SU-DHL-6 (cell line): ENCODE results near the gene MDFI.

Experiments used
- H2AFZ ChIP-seq: fragments of 200-600 bp; sonication (generic); 2 replicates; pipeline ENCODE4 v1.6.1; 2014; ENCODE audit warnings: low read depth, mild to moderate bottlenecking, moderate library complexity, mixed read lengths, antibody characterized with exemption, low read length; ENCODE audit not compliant: severe bottlenecking
- H3F3A ChIP-seq: fragments of 200-600 bp; shearing (Covaris generic); 2 replicates; pipeline ENCODE4 v1.6.0; 2016; ENCODE audit warnings: antibody characterized with exemption, mild to moderate bottlenecking; ENCODE audit not compliant: insufficient read depth
- H3K27ac ChIP-seq: fragments of 200-600 bp; sonication (generic); 2 replicates; pipeline ENCODE4 v1.5.1; 2016; ENCODE audit warnings: low read depth, mild to moderate bottlenecking, low read length, moderate library complexity, mixed read lengths
- H3K27me3 ChIP-seq: fragments of 200-600 bp; sonication (generic), shearing (Covaris generic); 2 replicates; pipeline ENCODE4 v1.6.0; 2014; ENCODE audit warnings: mild to moderate bottlenecking, low read length
- H3K36me3 ChIP-seq: fragments of 200-600 bp; sonication (generic); 2 replicates; pipeline ENCODE4 v1.6.1; 2014; ENCODE audit warnings: mild to moderate bottlenecking, low read length, mixed read lengths
- H3K4me2 ChIP-seq: fragments of 300-600, 200-600 bp; shearing (Covaris generic), sonication (generic); 2 replicates; pipeline ENCODE4 v1.6.0; 2014; ENCODE audit warnings: low read length, low read depth, mild to moderate bottlenecking; ENCODE audit not compliant: poor library complexity, severe bottlenecking
- H3K4me3 ChIP-seq: fragments of 200-600 bp; sonication (generic); 2 replicates; pipeline ENCODE4 v1.5.1; 2014; ENCODE audit warnings: antibody characterized with exemption, low read length, mild to moderate bottlenecking, mixed read lengths; ENCODE audit not compliant: insufficient read depth, poor library complexity, severe bottlenecking
- H3K79me2 ChIP-seq: fragments of 200-600 bp; sonication (generic); 2 replicates; pipeline ENCODE4 v1.6.1; 2014; ENCODE audit warnings: mild to moderate bottlenecking, low read length, moderate library complexity; ENCODE audit not compliant: insufficient read depth
- H3K9ac ChIP-seq: fragments of 200-600 bp; sonication (generic); 2 replicates; pipeline ENCODE4 v1.7.0; 2014; ENCODE audit warnings: mild to moderate bottlenecking, low read length
- H3K9me2 ChIP-seq: fragments of 200-600 bp; sonication (generic); replicated peaks from 2 replicates; pipeline ENCODE4 v1.6.1; 2014; ENCODE audit warnings: low read length; ENCODE audit not compliant: insufficient read depth
- H3K9me3 ChIP-seq: fragments of 200-600 bp; sonication (generic); 2 replicates; pipeline ENCODE4 v1.6.1; 2014; ENCODE audit warnings: low read length, mixed read lengths; ENCODE audit not compliant: insufficient read depth
- H4K20me1 ChIP-seq: fragments of 200-600 bp; sonication (generic); 2 replicates; pipeline ENCODE4 v1.6.1; 2014; ENCODE audit warnings: low read depth, mild to moderate bottlenecking, antibody characterized with exemption, low read length, moderate library complexity, mixed read lengths
- CTCF ChIP-seq: fragments of 200-600 bp; sonication (generic); IDR thresholded peaks from one replicate; pipeline ENCODE4 v1.5.1; 2017; ENCODE audit warnings: antibody characterized with exemption, mild to moderate bottlenecking, low read length, moderate library complexity; ENCODE audit not compliant: insufficient read depth, poor library complexity, severe bottlenecking
- EZH2phosphoT487 ChIP-seq: fragments of 200-600 bp; sonication (generic), shearing (Covaris generic); conservative IDR thresholded peaks from 2 replicates; pipeline ENCODE4 v1.6.1; 2018; ENCODE audit warnings: mild to moderate bottlenecking, antibody characterized with exemption, low read length, moderate library complexity, mixed read lengths

MDFI gene

GRCh38 chr6:41640426-41640825 lies 2.2 kb downstream of the MDFI start:
- Histone ChIP-seq H4K20me1 (no peaks in the 10 kb centered on the region), H3K27me3 (no peaks in the 10 kb centered on the region), H3K9ac (no peak overlapping the region)

GRCh38 chr6:41641352-41641925 lies 3.2 kb downstream of the MDFI start:
- no peaks in the 10 kb centered on the region for H3K9me3 ChIP-seq
- H3K9me2 ChIP-seq, result no peaks in the 10 kb centered on the region
- no peak for TF ChIP-seq EZH2phosphoT487
- TF ChIP-seq CTCF, result no peak
- no peak overlapping the region for H2AFZ ChIP-seq
- H3K27me3 ChIP-seq, result no peaks in the 10 kb centered on the region
- H4K20me1 ChIP-seq, result no peaks in the 10 kb centered on the region
- no peak overlapping the region for H3K4me2 ChIP-seq
- H3K79me2 ChIP-seq, result no peaks in the 10 kb centered on the region
- no peak overlapping the region for H3K27ac ChIP-seq
- no peaks in the 10 kb centered on the region for H3F3A ChIP-seq
- no peak overlapping the region for H3K9ac ChIP-seq
- H3K36me3 ChIP-seq, result no peaks in the 10 kb centered on the region
- H3K4me3 ChIP-seq, result no peak overlapping the region

More at GRCh38 chr6:41640426-41640825, 2.2 kb downstream of the MDFI start:
- Histone ChIP-seq H3K27ac (no peak overlapping the region), H3K79me2 (no peaks in the 10 kb centered on the region), H3K9me2 (no peaks in the 10 kb centered on the region), H2AFZ (no peak overlapping the region), H3K36me3 (no peaks in the 10 kb centered on the region), H3F3A (no peaks in the 10 kb centered on the region), H3K4me3 (no peak overlapping the region), H3K4me2 (no peak overlapping the region), H3K9me3 (no peaks in the 10 kb centered on the region)
- TF ChIP-seq EZH2phosphoT487, result no peak

- H3K4me3 ChIP-seq, result no peak overlapping the region
- H3K27ac ChIP-seq, result no peak overlapping the region
- H3K4me2 ChIP-seq, result no peak overlapping the region
- no peak overlapping the region for H2AFZ ChIP-seq
- no peaks in the 10 kb centered on the region for H4K20me1 ChIP-seq
- no peak overlapping the region for H3K9ac ChIP-seq
- no peaks in the 10 kb centered on the region for H3K36me3 ChIP-seq
- H3K9me3 ChIP-seq, result no peaks in the 10 kb centered on the region
- H3F3A ChIP-seq, result no peaks in the 10 kb centered on the region
- no peaks in the 10 kb centered on the region for H3K27me3 ChIP-seq
- H3K9me2 ChIP-seq, result no peaks in the 10 kb centered on the region
- TF ChIP-seq EZH2phosphoT487 (no peak), CTCF (no peak)
- no peaks in the 10 kb centered on the region for H3K79me2 ChIP-seq
Observed at GRCh38 chr6:41642090-41642959, 4.1 kb downstream of the MDFI start.
